Hepatocyte (in vitro differentiated cells): ENCODE results near the gene C2orf68.

ENCODE experiments used
- CTCF ChIP-seq: fragments of 200-600 bp; sonication (generic); IDR thresholded peaks from 2 replicates; pipeline ENCODE4 v1.5.1; 2016; ENCODE audit warnings: antibody characterized with exemption, mild to moderate bottlenecking; ENCODE audit not compliant: poor library complexity
- EZH2 ChIP-seq: fragments of 200-600 bp; sonication (generic); IDR thresholded peaks from 2 replicates; pipeline ENCODE4 v1.6.1; 2016; ENCODE audit warnings: antibody characterized with exemption, mild to moderate bottlenecking, borderline replicate concordance
- EZH2phosphoT487 ChIP-seq: fragments of 200-600 bp; sonication (generic); IDR thresholded peaks from one replicate; pipeline ENCODE4 v1.6.1; 2018; ENCODE audit warnings: antibody characterized with exemption, mild to moderate bottlenecking, low read depth, moderate library complexity; ENCODE audit not compliant: unreplicated experiment, severe bottlenecking

DNA sequence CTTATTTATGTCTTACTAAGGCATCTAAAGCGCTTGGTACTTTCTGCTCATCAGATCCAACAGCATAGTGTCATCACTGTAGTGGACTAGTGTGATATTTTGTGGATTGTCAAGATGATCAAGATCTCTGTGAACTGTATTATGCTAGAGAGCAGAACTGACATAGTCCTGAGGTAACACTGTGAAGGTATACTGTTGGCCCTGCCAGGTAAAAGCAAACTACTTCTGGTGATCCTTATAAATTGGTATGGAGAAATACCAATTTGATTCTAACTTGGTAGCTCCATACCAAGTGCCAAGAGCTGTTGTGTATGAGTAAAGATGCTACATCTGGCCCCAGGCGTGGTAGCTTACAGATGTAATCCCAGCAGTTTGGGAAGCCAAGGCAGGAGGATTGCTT is 40.2 kb upstream of the C2orf68 start:
- TF ChIP-seq CTCF = no peak
- no peak for TF ChIP-seq EZH2phosphoT487
- no peak for TF ChIP-seq EZH2
